HepG2 (cell line): Measurements from ENCODE around the gene CPE. TPM values are rescaled to one million over a fixed set of nuclear protein-coding genes. Genes with fewer than 3 reads are reported as not detected.

Experiments used
- ATAC-seq: fragments of 200-7000 bp; cut with Tn5 transposase; 3 replicates; pipeline ENCODE4 v1.9.1; 2020; ENCODE audit warnings: mild to moderate bottlenecking, moderate library complexity
- Bru-seq: library from RNA; stranded (reverse); fragments of 400-500 nt; gene quantifications from one replicate; lab custom pipeline; 2021; lab: Mats Ljungman, UMichigan
- BruChase-seq, 2 experiments: library from RNA; stranded (reverse); fragments of 400-500 nt; gene quantifications; one replicate each; lab custom pipeline; 2021; lab: Mats Ljungman, UMichigan
- BruUV-seq: library from RNA; stranded (reverse); fragments of 400-500 nt; replicated peaks from 2 replicates; lab custom pipeline; 2021; lab: Mats Ljungman, UMichigan
- CTCF ChIA-PET: fragments of 300-600 bp; formaldehyde crosslinking; extraction: SDS; loops from one replicate; lab custom pipeline; 2021; ENCODE audit warnings: low total read pairs, inconsistent platforms, low intra/inter-chr PET ratio; lab: Yijun Ruan, JAX
- POLR2A ChIA-PET: fragments of 350-600 bp; sonication (Branson Sonifier 250); formaldehyde crosslinking; loops from one replicate; lab custom pipeline; 2020; ENCODE audit warnings: antibody characterized with exemption, inconsistent platforms; lab: Yijun Ruan, JAX
- DNase-seq: peaks from one replicate; pipeline ENCODE4 v3.0.0-alpha.2; 2015; ENCODE audit warnings: low spot score
- FAIRE-seq: peaks from 3 replicates; lab custom pipeline; 2011; peaks lifted over from hg19 to GRCh38; lab: Jason Lieb, UNC
- H2AFZ ChIP-seq: one replicate; pipeline ENCODE4 v1.6.1; 2011; ENCODE audit warnings: low read length, inconsistent platforms
- H3K27ac ChIP-seq: fragments of 300-600 bp; 3 replicates; pipeline ENCODE4 v1.8.0; 2011; ENCODE audit warnings: mixed run types, mild to moderate bottlenecking, mixed read lengths, low read length, inconsistent platforms; ENCODE audit not compliant: insufficient read depth; ENCODE audit errors: extremely low read length
- H3K27me3 ChIP-seq, 2 experiments: fragments of 200-600 bp in 1 of 2; 2 replicates in 1 of 2; 3 replicates in 1 of 2; pipeline versions ENCODE4 v1.6.0 to v1.8.0; 2011; ENCODE audit warnings: low read length in 2 of 2, mild to moderate bottlenecking in 2 of 2, moderate library complexity in 2 of 2, inconsistent platforms in 1 of 2; ENCODE audit not compliant: insufficient read depth in 2 of 2, control insufficient read depth in 1 of 2
- H3K36me3 ChIP-seq, 2 experiments: fragments of 200-600 bp in 1 of 2; replicated peaks in 1 of 2; 2 replicates in 1 of 2; 3 replicates in 1 of 2; pipeline versions ENCODE4 v1.5.1 to v1.8.0; 2011; ENCODE audit warnings: low read length in 2 of 2, inconsistent platforms in 1 of 2; ENCODE audit not compliant: insufficient read depth in 2 of 2, control insufficient read depth in 1 of 2
- H3K4me1 ChIP-seq: 2 replicates; pipeline ENCODE4 v1.5.1; 2012; ENCODE audit warnings: low read length, inconsistent platforms; ENCODE audit not compliant: insufficient read depth
- H3K4me2 ChIP-seq: 2 replicates; pipeline ENCODE4 v1.6.0; 2011; ENCODE audit warnings: low read depth, low read length, inconsistent platforms
- H3K4me3 ChIP-seq, 3 experiments: fragments of 200-600 bp in 1 of 3; sonication (generic), shearing (Covaris generic) in 1 of 3; replicated peaks in 1 of 3; 2 replicates each; pipeline ENCODE4 v1.5.1; 2011 to 2016; ENCODE audit warnings: low read length in 3 of 3, inconsistent platforms in 2 of 3, low read depth in 2 of 3, mild to moderate bottlenecking in 2 of 3, control low read depth in 1 of 3, mixed read lengths in 1 of 3; ENCODE audit not compliant: insufficient read depth in 1 of 3
- H3K79me2 ChIP-seq: one replicate; pipeline ENCODE4 v1.6.1; 2011; ENCODE audit warnings: low read length, inconsistent platforms; ENCODE audit not compliant: insufficient read depth
- H3K9ac ChIP-seq: 2 replicates; pipeline ENCODE4 v1.6.0; 2011; ENCODE audit warnings: mild to moderate bottlenecking, low read depth, low read length, inconsistent platforms; ENCODE audit not compliant: insufficient read depth
- H3K9me3 ChIP-seq: 2 replicates; pipeline ENCODE4 v1.5.1; 2012; ENCODE audit warnings: mild to moderate bottlenecking, low read length
- H4K20me1 ChIP-seq: 2 replicates; pipeline ENCODE4 v1.6.0; 2011; ENCODE audit warnings: inconsistent platforms, mild to moderate bottlenecking, low read length, moderate library complexity; ENCODE audit not compliant: insufficient read depth
- CBX1 ChIP-seq: IDR thresholded peaks from one replicate; pipeline ENCODE4 v1.6.1; 2016; ENCODE audit warnings: antibody characterized with exemption, low read depth
- REXO4 ChIP-seq: sonication (generic); formaldehyde crosslinking; IDR thresholded peaks from 2 replicates; pipeline ENCODE4 v1.8.0; 2022; ENCODE audit warnings: missing genetic modification reagents, mild to moderate bottlenecking, borderline replicate concordance
- ZNF180 ChIP-seq: sonication (generic); formaldehyde crosslinking; IDR thresholded peaks from 2 replicates; pipeline ENCODE4 v1.4.0; 2020; ENCODE audit warnings: low read depth, missing genetic modification reagents, borderline replicate concordance
- ZNF263 ChIP-seq: sonication (generic); formaldehyde crosslinking; IDR thresholded peaks from 2 replicates; pipeline ENCODE4 v1.4.0; 2020; ENCODE audit warnings: missing genetic modification reagents
- ZNF296 ChIP-seq: sonication (generic); formaldehyde crosslinking; conservative IDR thresholded peaks from 2 replicates; pipeline ENCODE4 v1.5.0; 2020; ENCODE audit warnings: mild to moderate bottlenecking, missing genetic modification reagents
- ZNF468 ChIP-seq: sonication (generic); formaldehyde crosslinking; IDR thresholded peaks from 2 replicates; pipeline ENCODE4 v1.8.0; 2022; ENCODE audit warnings: mild to moderate bottlenecking, moderate library complexity, missing genetic modification reagents
- ZNF7 ChIP-seq: IDR thresholded peaks from 2 replicates; pipeline ENCODE4 v1.6.1; 2016; ENCODE audit warnings: missing biosample characterization, missing genetic modification reagents
- ZNF768 ChIP-seq: sonication (generic); formaldehyde crosslinking; IDR thresholded peaks from 2 replicates; pipeline ENCODE4 v1.4.0; 2020; ENCODE audit warnings: missing genetic modification reagents
- WGBS: methylation state at CpG from one replicate; pipeline ENCODE4 v1.1.6; 2017; ENCODE audit warnings: low lambda C conversion rate; 5-methylcytosine and 5-hydroxymethylcytosine counted together
- in situ Hi-C: cut with HindIII; loops from 2 replicates; pipeline ENCODE4 v1.10.0; 2017; ENCODE audit warnings: low pct_unique_long_range_greater_than_20kb; ENCODE audit not compliant: extremely low pct_ligation_motif_present
- intact Hi-C: fragments of 100-400 bp; cut with micrococcal nuclease; formaldehyde crosslinking; loops from one replicate; pipeline ENCODE4 v1.10.0; 2022; ENCODE audit not compliant: unreplicated experiment
- long read RNA-seq, 2 experiments: library from RNA in 1 of 2; library from polyadenylated mRNA in 1 of 2; stranded (forward) in 1 of 2; unstranded in 1 of 2; transcript quantifications; one replicate each; pipeline ENCODE4 v2.0.0, GENCODE V29; 2019 to 2022
- polyA minus RNA-seq, 3 experiments: library from RNA; depleted of rRNA, polyadenylated mRNA; stranded (reverse); fragments of >200 nt; gene quantifications; 2 replicates each; pipeline ENCODE4 v1.2.3, GENCODE V29; 2011; ENCODE audit warnings: low replicate concordance in 1 of 3
- polyA plus RNA-seq, 8 experiments: library from polyadenylated mRNA; depleted of rRNA in 3 of 8; stranded (reverse) in 7 of 8; unstranded in 1 of 8; fragments of >200 nt; fragmentation: Illumina TruSeq in 4 of 8; extraction: Trizol in 4 of 8; gene quantifications; 2 replicates each; pipeline versions ENCODE4 v1.2.1 to v1.2.3, GENCODE V29; 2011 to 2016; ENCODE audit warnings: low read depth in 4 of 8, missing spikeins in 1 of 8, mixed read lengths in 1 of 8; ENCODE audit not compliant: insufficient read depth in 1 of 8
- total RNA-seq, 5 experiments: library from RNA; depleted of rRNA; stranded (reverse); fragments of >200 nt; fragmentation: Illumina TruSeq; extraction: Trizol; gene quantifications; 2 replicates each; pipeline ENCODE4 v1.2.3, GENCODE V29; 2016; ENCODE audit warnings: low read depth in 1 of 5
- TF ChIP-seq, protein P1 (sequence below): sonication (generic); formaldehyde crosslinking; IDR thresholded peaks from 2 replicates; pipeline ENCODE4 v1.4.0; 2020; ENCODE audit warnings: mild to moderate bottlenecking, low read depth, missing genetic modification reagents
- TF ChIP-seq, protein P2 (sequence below): sonication (generic); formaldehyde crosslinking; IDR thresholded peaks from 2 replicates; pipeline ENCODE4 v1.5.0; 2020; ENCODE audit warnings: mild to moderate bottlenecking, low read depth, missing genetic modification reagents, borderline replicate concordance
- TF ChIP-seq, protein P3 (sequence below): sonication (generic); formaldehyde crosslinking; IDR thresholded peaks from 2 replicates; pipeline ENCODE4 v1.8.0; 2022; ENCODE audit warnings: missing genetic modification reagents, mild to moderate bottlenecking, moderate library complexity, borderline replicate concordance

The CPE gene
- total RNA-seq (2016; rRNA removed; fragmentation: Illumina TruSeq; extraction: Trizol) = 94.9 and 268 TPM in 2 replicates
- total RNA-seq (2016; cell fraction: cytosol; rRNA removed; fragmentation: Illumina TruSeq; extraction: Trizol; ENCODE audit: low read depth) = 17.2 and 19.0 TPM in 2 replicates
- total RNA-seq (2016; cell fraction: insoluble cytoplasmic fraction; rRNA removed; fragmentation: Illumina TruSeq; extraction: Trizol) = 102 and 257 TPM in 2 replicates
- 37.6 and 40.7 TPM in 2 replicates for total RNA-seq (2016; cell fraction: membrane; rRNA removed; fragmentation: Illumina TruSeq; extraction: Trizol)
- 175 and 228 TPM in 2 replicates for total RNA-seq (2016; cell fraction: nucleus; rRNA removed; fragmentation: Illumina TruSeq; extraction: Trizol)
- 852 and 1,053 TPM in 2 replicates for polyA plus RNA-seq (2011; rRNA removed)
- polyA plus RNA-seq (2011; cell fraction: cytosol; rRNA removed) = 598 and 914 TPM in 2 replicates
- 191 and 279 TPM in 2 replicates for polyA plus RNA-seq (2011; cell fraction: nucleus; rRNA removed)
- polyA plus RNA-seq (2012) = 606 and 622 TPM in 2 replicates
- polyA plus RNA-seq (2016; cell fraction: cytosol; fragmentation: Illumina TruSeq; extraction: Trizol; ENCODE audit: low read depth) = 16.7 and 17.9 TPM in 2 replicates
- polyA plus RNA-seq (2016; cell fraction: insoluble cytoplasmic fraction; fragmentation: Illumina TruSeq; extraction: Trizol; ENCODE audit: low read depth) = 101 and 110 TPM in 2 replicates
- polyA plus RNA-seq (2016; cell fraction: membrane; fragmentation: Illumina TruSeq; extraction: Trizol; ENCODE audit: low read depth) = 27.8 and 29.5 TPM in 2 replicates
- 265 and 300 TPM in 2 replicates for polyA plus RNA-seq (2016; cell fraction: nucleus; fragmentation: Illumina TruSeq; extraction: Trizol; ENCODE audit: insufficient read depth, low read depth)
- 2.0 and 450 TPM in 2 replicates for polyA minus RNA-seq (2011; rRNA and poly(A)+ RNA removed; ENCODE audit: low replicate concordance)
- 399 and 680 TPM in 2 replicates for polyA minus RNA-seq (2011; cell fraction: cytosol; rRNA and poly(A)+ RNA removed)
- 122 and 224 TPM in 2 replicates for polyA minus RNA-seq (2011; cell fraction: nucleus; rRNA and poly(A)+ RNA removed)
- percentile 80 among the genes with signal in this experiment for Bru-seq, nascent RNA
- BruChase-seq, experiment 1, labeled RNA remaining after a 6-hour chase = percentile 71 among the genes with signal in this experiment
- BruChase-seq, experiment 2, labeled RNA remaining after a 2-hour chase = percentile 71 among the genes with signal in this experiment
- long read RNA-seq, experiment 1, transcript CPE-201 (9 exons, 2,421 nt) = major isoform, 167 of 224 reads
- long read RNA-seq, experiment 1, partial matches to known transcripts = 43 of 224 reads
- long read RNA-seq, experiment 1, other reads (novel, unspliced or antisense) = 11 of 224 reads
- long read RNA-seq, experiment 2, transcript CPE-201 (9 exons, 2,421 nt) = major isoform, 140 of 356 reads
- long read RNA-seq, experiment 2, transcript CPE-203 (2 exons, 437 nt) = minor isoform, 5 of 356 reads
- long read RNA-seq, experiment 2, partial matches to known transcripts = 188 of 356 reads
- long read RNA-seq, experiment 2, other reads (novel, unspliced or antisense) = 23 of 356 reads

DNA sequence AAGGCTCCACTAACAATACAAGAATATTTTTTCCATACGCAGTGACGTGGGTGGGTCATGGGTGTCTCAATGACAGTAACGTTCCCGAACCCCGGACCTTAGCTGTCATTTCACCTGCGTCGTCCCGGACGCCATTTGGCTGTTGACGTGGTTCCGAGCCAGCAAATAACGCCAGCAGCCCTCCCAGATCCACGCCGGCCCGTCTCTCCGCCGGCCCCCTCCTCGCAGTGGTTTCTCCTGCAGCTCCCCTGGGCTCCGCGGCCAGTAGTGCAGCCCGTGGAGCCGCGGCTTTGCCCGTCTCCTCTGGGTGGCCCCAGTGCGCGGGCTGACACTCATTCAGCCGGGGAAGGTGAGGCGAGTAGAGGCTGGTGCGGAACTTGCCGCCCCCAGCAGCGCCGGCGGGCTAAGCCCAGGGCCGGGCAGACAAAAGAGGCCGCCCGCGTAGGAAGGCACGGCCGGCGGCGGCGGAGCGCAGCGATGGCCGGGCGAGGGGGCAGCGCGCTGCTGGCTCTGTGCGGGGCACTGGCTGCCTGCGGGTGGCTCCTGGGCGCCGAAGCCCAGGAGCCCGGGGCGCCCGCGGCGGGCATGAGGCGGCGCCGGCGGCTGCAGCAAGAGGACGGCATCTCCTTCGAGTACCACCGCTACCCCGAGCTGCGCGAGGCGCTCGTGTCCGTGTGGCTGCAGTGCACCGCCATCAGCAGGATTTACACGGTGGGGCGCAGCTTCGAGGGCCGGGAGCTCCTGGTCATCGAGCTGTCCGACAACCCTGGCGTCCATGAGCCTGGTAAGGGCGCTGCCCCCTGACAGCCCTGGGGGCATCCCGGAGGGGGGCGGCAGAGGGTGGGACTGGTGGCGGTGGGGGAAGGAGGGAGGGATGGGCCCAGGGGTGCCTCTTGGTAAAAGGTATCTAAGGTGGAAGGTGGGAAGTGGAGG lies at the start of gene CPE:
TSS of gene CPE (plus strand) at position 264 of the 933 bp plus-strand sequence. CDS start at position 478, 214 bp downstream.
- intact Hi-C loops (loop anchor here (1.0 to 2.0 kb wide), 3 partner anchors 10 to 52 kb away; partner anchors contain the start of gene MSMO1), in situ Hi-C loops (no loop called here)
- H4K20me1 ChIP-seq = no peaks in the 10 kb centered on the region
- ATAC-seq (peak; percentile 99), DNase-seq (peak; percentile 81), FAIRE-seq (no peak)
- H3K4me2 ChIP-seq = peak within 1 kb of the TSS; percentile 78
- H3K4me1 ChIP-seq = peaks cover 49% of the 10 kb centered on the region
- no peaks in the 10 kb centered on the region for H3K9me3 ChIP-seq
- no peaks in the 10 kb centered on the region; a peak in 1 of 5 replicates for H3K36me3 ChIP-seq
- ChIA-PET POLR2A (interaction anchor here (0.6 to 1.7 kb wide), 17 partner anchors 12 to 266 kb away, joined by 3 to 43 read pairs (median 4); partner anchors contain the start of genes MSMO1 and TMEM192), CTCF (interaction anchor here (0.7 to 1.3 kb wide), 3 partner anchors 22 to 86 kb away, joined by 3 to 6 read pairs (median 3); no protein-coding TSS in a partner anchor)
- no TSS peak for BruUV-seq
- peak within 1 kb of the TSS; percentile 59 for H3K27ac ChIP-seq
- H3K9ac ChIP-seq = peak within 1 kb of the TSS; percentile 65
- 0% methylated on average over 13 of the region's 82 CpGs for WGBS
- peaks cover 49% of the 10 kb centered on the region for H3K79me2 ChIP-seq
- H3K4me3 ChIP-seq = peak within 1 kb of the TSS; percentile 79 to 91 (median 85)
- peak within 1 kb of the TSS; percentile 60 for H2AFZ ChIP-seq
- no peaks in the 10 kb centered on the region; a peak in 1 of 5 replicates for H3K27me3 ChIP-seq
- no peak for TF ChIP-seq ZNF296 (CRISPR knock-in tag)
- TF ChIP-seq, protein P1, sequence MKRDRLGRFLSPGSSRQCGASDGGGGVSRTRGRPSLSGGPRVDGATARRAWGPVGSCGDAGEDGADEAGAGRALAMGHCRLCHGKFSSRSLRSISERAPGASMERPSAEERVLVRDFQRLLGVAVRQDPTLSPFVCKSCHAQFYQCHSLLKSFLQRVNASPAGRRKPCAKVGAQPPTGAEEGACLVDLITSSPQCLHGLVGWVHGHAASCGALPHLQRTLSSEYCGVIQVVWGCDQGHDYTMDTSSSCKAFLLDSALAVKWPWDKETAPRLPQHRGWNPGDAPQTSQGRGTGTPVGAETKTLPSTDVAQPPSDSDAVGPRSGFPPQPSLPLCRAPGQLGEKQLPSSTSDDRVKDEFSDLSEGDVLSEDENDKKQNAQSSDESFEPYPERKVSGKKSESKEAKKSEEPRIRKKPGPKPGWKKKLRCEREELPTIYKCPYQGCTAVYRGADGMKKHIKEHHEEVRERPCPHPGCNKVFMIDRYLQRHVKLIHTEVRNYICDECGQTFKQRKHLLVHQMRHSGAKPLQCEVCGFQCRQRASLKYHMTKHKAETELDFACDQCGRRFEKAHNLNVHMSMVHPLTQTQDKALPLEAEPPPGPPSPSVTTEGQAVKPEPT = peak; percentile 63; the same call in 1 of the 2 replicates
- peak; percentile 53 for TF ChIP-seq CBX1
- no peak for TF ChIP-seq REXO4 (CRISPR knock-in tag)
- no peak; the same call in 1 of the 2 replicates for TF ChIP-seq ZNF263 (CRISPR knock-in tag)
- 0 out of 2 replicates have a peak, but pooled peaks have one; percentile 70 for TF ChIP-seq ZNF468 (CRISPR knock-in tag)
- TF ChIP-seq ZNF7 (CRISPR knock-in tag) = no peak
- no peak for TF ChIP-seq ZNF180 (CRISPR knock-in tag)
- TF ChIP-seq, protein P2, sequence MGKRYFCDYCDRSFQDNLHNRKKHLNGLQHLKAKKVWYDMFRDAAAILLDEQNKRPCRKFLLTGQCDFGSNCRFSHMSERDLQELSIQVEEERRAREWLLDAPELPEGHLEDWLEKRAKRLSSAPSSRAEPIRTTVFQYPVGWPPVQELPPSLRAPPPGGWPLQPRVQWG (CRISPR knock-in tag) = no peak
- peak; percentile 74; the same call in 1 of the 2 replicates for TF ChIP-seq ZNF768
- TF ChIP-seq, protein P3, sequence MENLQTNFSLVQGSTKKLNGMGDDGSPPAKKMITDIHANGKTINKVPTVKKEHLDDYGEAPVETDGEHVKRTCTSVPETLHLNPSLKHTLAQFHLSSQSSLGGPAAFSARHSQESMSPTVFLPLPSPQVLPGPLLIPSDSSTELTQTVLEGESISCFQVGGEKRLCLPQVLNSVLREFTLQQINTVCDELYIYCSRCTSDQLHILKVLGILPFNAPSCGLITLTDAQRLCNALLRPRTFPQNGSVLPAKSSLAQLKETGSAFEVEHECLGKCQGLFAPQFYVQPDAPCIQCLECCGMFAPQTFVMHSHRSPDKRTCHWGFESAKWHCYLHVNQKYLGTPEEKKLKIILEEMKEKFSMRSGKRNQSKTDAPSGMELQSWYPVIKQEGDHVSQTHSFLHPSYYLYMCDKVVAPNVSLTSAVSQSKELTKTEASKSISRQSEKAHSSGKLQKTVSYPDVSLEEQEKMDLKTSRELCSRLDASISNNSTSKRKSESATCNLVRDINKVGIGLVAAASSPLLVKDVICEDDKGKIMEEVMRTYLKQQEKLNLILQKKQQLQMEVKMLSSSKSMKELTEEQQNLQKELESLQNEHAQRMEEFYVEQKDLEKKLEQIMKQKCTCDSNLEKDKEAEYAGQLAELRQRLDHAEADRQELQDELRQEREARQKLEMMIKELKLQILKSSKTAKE (CRISPR knock-in tag) = peak; percentile 26; the same call in 1 of the 2 replicates
